Measurements from ENCODE around the gene VPS13D. TPM values are rescaled to one million over a fixed set of nuclear protein-coding genes. Genes with fewer than 3 reads are reported as not detected.

Gene VPS13D
- total RNA-seq, 6 experiments from 2014 or later = 18.8 to 29.5 (median 21.5) TPM

- Mint-ChIP-seq H3K4me1 (ENCODE audit: low read depth) (peaks cover 25% of the 10 kb centered on the region), H3K27me3 (ENCODE audit: insufficient read depth) (no peaks in the 10 kb centered on the region), H3K9me3 (peaks cover 5% of the 10 kb centered on the region; the same call in 1 of the 2 replicates), H3K36me3 (ENCODE audit: low read depth) (peaks cover 31% of the 10 kb centered on the region), H3K4me3 (no peak overlapping the region), H3K27ac (no peak overlapping the region)
- TF ChIP-seq, protein P1, sequence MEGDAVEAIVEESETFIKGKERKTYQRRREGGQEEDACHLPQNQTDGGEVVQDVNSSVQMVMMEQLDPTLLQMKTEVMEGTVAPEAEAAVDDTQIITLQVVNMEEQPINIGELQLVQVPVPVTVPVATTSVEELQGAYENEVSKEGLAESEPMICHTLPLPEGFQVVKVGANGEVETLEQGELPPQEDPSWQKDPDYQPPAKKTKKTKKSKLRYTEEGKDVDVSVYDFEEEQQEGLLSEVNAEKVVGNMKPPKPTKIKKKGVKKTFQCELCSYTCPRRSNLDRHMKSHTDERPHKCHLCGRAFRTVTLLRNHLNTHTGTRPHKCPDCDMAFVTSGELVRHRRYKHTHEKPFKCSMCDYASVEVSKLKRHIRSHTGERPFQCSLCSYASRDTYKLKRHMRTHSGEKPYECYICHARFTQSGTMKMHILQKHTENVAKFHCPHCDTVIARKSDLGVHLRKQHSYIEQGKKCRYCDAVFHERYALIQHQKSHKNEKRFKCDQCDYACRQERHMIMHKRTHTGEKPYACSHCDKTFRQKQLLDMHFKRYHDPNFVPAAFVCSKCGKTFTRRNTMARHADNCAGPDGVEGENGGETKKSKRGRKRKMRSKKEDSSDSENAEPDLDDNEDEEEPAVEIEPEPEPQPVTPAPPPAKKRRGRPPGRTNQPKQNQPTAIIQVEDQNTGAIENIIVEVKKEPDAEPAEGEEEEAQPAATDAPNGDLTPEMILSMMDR (IDR thresholded peaks at IDR 0.05) = no peak
- no peak for DNase-seq
These were observed 181.9 kb downstream of the VPS13D start for GRCh38 chr1:12411747-12412146.

DNA sequence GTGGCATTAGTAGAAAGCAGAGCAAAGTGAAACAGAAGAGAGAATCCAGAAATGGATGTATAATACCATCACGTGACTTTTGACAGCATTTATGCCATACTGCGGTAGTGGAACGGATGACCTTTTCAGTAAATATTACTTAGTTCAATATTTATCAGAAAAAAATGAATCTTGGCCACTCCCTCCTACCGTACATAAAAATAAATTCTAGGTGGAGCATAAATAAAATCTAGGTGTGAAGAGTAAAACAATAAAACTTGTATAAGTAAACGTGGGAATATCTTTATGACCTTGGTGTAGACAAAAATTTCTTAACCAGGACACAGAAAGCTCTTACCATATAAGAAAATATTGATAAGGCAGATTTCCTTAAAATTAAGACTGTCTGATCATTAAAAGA, 182.6 kb downstream of the VPS13D start:
- TF ChIP-seq, protein P1 (IDR thresholded peaks at IDR 0.05) = no peak
- Mint-ChIP-seq H3K4me3 (no peak overlapping the region), H3K27ac (no peak overlapping the region), H3K9me3 (peaks cover 5% of the 10 kb centered on the region; the same call in 1 of the 2 replicates), H3K4me1 (ENCODE audit: low read depth) (peaks cover 18% of the 10 kb centered on the region), H3K36me3 (ENCODE audit: low read depth) (peaks cover 38% of the 10 kb centered on the region), H3K27me3 (ENCODE audit: insufficient read depth) (no peaks in the 10 kb centered on the region)
- DNase-seq = no peak

GRCh38 chr1:12413664-12414410, 184.0 kb downstream of the VPS13D start:
- peaks cover 14% of the 10 kb centered on the region for H3K4me1 Mint-ChIP-seq (ENCODE audit: low read depth)
- H3K4me3 Mint-ChIP-seq = no peak overlapping the region
- no peak for DNase-seq
- TF ChIP-seq, protein P1 (IDR thresholded peaks at IDR 0.05) = no peak
- peaks cover 5% of the 10 kb centered on the region; the same call in 1 of the 2 replicates for H3K9me3 Mint-ChIP-seq
- no peaks in the 10 kb centered on the region for H3K27me3 Mint-ChIP-seq (ENCODE audit: insufficient read depth)
- H3K36me3 Mint-ChIP-seq (ENCODE audit: low read depth) = peaks cover 48% of the 10 kb centered on the region
- no peak overlapping the region for H3K27ac Mint-ChIP-seq

GRCh38 chr1:12414444-12415018, 184.7 kb downstream of the VPS13D start:
- TF ChIP-seq, protein P1 (IDR thresholded peaks at IDR 0.05) = no peak
- H3K36me3 Mint-ChIP-seq (ENCODE audit: low read depth) = peaks cover 46% of the 10 kb centered on the region
- H3K4me3 Mint-ChIP-seq = no peak overlapping the region
- peaks cover 14% of the 10 kb centered on the region for H3K4me1 Mint-ChIP-seq (ENCODE audit: low read depth)
- H3K27ac Mint-ChIP-seq = peak overlapping the region; percentile 74; the same call in 1 of the 2 replicates
- no peak for DNase-seq
- peaks cover 5% of the 10 kb centered on the region; the same call in 1 of the 2 replicates for H3K9me3 Mint-ChIP-seq
- H3K27me3 Mint-ChIP-seq (ENCODE audit: insufficient read depth) = no peaks in the 10 kb centered on the region

GRCh38 chr1:12415038-12415466, 185.2 kb downstream of the VPS13D start:
- H3K4me3 Mint-ChIP-seq = no peak overlapping the region
- H3K27me3 Mint-ChIP-seq (ENCODE audit: insufficient read depth) = no peaks in the 10 kb centered on the region
- TF ChIP-seq, protein P1 (IDR thresholded peaks at IDR 0.05) = no peak
- peak; percentile 44 for DNase-seq
- peaks cover 41% of the 10 kb centered on the region for H3K36me3 Mint-ChIP-seq (ENCODE audit: low read depth)
- H3K27ac Mint-ChIP-seq = peak overlapping the region; percentile 74; the same call in 1 of the 2 replicates
- H3K9me3 Mint-ChIP-seq = peaks cover 3% of the 10 kb centered on the region; the same call in 1 of the 2 replicates
- peaks cover 14% of the 10 kb centered on the region for H3K4me1 Mint-ChIP-seq (ENCODE audit: low read depth)
